Activated CD8-positive, alpha-beta memory T cell treated with anti-CD3 and anti-CD28 coated beads for 24 hours (primary cell): ENCODE measurements around the gene PSME2.
A peak's percentile ranks its signal among the peaks of the same experiment; 100 is the strongest.

ENCODE experiments used
- DNase-seq: peaks from one replicate; pipeline ENCODE4 v3.0.0-alpha.2; 2020

The PSME2 gene

DNA sequence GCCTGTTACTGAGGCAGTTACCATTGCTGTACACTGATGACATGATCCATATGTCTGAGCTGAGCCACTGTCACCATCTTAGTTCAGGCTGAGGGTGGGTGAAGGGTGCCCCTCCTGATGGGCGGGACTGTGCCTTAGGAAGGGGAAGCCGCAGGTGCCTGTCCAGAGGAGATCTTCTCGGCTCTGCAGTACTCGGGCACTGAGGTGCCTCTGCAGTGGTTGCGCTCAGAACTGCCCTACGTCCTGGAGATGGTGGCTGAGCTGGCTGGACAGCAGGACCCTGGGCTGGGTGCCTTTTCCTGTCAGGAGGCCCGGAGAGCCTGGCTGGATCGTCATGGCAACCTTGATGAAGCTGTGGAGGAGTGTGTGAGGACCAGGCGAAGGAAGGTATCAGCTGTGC is 4.6 kb upstream of the PSME2 start:
- no peak for DNase-seq

DNA sequence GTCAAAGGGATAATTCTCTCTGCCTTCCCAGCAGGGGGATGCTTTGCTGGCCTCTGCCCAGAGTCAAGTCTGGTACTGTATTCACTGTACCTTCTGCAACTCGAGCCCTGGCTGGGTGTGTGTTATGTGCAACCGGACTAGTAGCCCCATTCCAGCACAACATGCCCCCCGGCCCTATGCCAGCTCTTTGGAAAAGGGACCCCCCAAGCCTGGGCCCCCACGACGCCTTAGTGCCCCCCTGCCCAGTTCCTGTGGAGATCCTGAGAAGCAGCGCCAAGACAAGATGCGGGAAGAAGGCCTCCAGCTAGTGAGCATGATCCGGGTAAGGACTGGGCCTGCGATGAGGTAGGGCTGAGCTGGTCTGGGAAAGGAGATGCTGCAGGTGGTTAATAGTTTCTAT is 4.2 kb upstream of the PSME2 start:
- DNase-seq: no peak

DNA sequence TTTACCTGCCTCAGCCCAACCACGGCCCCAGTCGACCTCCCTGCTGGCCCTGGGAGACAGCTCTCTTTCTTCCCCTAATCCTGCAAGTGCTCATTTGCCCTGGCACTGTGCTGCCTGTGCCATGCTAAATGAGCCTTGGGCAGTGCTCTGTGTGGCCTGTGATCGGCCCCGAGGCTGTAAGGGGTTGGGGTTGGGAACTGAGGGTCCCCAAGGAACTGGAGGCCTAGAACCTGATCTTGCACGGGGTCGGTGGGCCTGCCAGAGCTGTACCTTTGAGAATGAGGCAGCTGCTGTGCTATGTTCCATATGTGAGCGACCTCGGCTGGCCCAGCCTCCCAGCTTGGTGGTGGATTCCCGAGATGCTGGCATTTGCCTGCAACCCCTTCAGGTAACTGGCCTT is 3.7 kb upstream of the PSME2 start:
- no peak for DNase-seq

DNA sequence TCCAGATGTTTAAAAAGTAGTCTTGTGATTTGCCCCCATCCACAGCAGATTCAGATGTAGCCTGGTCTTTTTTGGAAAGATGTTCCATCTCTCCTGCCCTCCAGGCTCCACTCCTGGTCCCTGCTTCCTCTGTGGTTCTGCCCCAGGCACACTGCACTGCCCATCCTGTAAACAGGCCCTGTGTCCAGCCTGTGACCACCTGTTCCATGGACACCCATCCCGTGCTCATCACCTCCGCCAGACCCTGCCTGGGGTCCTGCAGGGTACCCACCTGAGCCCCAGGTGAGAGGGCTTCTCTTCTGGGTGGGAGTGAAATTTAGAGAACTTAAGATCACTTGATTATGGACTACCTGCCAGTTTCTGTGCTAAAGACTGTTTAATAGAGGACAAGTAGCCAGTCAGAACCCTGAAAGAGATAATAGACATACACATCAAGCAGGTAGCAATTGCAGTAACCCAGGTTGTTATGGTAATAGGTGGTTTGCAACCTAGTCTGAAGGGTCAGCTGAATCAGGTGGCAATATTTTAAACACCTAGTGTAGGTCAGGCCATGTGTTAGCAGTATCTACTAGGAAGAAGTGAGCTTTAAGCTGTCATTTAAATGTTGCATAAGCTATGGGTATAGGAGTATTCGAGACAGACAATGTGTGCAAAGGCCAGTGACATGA is 3.0 kb upstream of the PSME2 start:
- DNase-seq: no peak

DNA sequence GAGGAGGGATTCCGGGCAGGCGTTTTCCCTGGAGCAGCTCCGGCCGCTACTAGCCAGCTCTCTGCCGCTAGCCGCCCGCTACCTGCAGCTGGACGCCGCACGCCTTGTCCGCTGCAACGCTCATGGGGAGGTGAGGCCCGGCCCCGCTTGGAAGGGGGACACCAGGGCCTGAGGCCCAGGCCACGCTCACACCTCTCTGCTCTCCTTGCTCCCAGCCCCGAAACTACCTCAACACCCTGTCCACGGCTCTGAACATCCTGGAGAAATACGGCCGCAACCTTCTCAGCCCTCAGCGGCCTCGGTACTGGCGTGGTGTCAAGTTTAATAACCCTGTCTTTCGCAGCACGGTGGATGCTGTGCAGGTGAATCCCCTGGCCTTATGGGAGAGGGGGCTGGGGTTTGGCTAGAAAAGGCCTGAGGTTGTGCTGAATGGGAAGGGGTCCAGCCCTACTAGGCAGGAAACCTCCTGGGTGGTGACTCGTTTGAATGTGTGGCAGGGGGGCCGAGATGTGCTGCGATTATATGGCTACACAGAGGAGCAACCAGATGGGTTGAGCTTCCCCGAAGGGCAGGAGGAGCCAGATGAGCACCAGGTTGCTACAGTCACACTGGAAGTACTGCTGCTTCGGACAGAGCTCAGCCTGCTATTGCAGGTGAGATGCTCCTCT is 1.5 kb upstream of the PSME2 start:
- DNase-seq: no peak

DNA sequence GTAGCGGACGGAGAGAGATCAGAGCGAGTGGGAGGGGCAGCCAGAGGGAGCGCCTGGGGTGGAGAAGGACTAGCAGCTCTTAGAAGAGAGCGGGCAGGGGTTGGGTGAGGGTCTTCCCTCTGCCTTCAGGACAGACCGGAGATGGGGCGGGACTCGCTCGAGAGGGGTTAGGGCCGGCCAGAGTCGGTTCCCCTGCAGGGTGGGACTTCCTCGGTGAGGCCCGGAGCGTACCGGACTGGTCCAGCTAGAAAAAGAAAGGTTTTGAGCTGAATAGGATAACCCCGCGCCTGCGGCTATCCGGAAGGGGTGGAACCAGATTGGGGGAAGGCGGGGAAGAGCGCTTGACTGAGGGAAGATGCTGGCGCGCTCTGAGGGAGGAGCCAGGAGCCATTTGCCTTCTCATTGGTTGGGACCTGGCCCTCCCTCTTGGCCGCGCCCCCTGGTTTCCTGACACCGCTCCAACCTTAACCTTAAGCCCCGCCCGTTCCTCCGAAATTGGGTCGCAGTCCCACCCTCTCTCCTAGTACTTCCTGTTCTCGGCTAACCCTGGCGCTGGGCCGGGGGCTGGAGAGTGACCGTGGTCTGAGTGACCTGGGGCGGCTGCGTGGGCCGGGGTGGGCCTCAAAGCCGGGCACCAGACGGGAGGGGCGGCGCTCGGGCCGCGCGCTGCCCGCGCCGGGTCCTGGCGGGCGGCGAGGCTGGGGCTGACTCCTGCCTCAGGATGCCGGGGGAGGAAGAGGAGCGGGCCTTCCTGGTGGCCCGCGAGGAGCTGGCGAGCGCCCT is 759 bp upstream of the PSME2 start, which contains the start of gene RNF31:
Gene RNF31 (plus strand): TSS at position 521 of the 783 bp plus-strand sequence. CDS start 201 bp downstream, at position 722.
- DNase-seq: peak; percentile 96

DNA sequence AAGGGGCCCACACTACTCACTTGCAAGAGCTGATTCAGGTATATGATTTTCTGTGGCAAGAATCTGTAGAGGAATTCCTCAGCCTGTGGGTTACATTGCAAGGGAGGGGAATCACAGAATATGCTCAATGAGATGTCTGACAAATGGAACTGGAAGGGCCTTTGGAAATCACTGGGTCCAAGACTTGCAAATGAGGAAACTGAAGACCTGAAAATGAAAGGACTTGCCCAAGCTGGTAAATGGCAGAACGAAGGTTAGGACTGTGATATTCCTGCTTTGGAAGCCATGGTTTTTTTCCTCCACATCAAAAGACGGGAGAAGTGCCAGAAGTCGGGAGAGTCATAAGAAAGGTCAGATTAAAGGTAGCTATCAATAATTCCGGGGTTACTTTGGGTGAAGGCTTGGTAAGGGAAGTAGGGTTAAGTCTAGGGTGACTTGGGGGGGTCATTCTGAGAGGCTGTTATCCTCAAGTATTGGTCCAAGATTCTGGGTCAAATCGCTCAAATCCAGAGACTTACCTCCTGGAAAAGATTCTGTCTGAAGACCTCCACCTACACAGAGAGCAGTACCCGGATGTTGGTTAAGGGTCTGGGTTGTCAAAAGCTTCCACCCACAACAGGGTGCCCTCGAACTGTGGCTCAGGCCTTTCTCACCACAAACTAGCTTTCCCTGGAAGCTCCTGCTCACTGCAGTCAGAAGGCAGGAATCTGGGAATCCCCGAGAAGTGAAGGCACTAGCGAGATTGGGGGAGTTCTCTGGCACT is 539 bp downstream of the PSME2 start:
- no peak for DNase-seq

DNA sequence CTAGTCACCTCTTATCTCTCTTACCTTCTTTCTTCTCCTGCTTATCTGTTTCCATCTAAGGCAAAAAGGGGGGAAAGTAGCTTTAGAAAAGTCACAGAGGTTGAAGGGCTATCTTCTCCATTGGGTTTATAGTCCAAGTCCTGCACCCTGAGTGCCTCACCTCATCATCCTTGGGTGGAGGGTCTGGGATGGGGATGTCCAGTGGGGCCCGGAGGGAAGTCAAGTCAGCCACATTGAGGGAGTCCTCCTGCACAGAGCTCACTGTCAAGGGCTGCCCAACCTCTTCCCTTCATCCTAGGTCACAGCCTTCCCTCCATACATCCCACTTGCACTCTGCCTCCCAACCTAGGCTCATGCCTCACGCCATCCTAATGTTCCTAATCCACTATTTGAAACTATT is 1.2 kb downstream of the PSME2 start:
- no peak for DNase-seq

DNA sequence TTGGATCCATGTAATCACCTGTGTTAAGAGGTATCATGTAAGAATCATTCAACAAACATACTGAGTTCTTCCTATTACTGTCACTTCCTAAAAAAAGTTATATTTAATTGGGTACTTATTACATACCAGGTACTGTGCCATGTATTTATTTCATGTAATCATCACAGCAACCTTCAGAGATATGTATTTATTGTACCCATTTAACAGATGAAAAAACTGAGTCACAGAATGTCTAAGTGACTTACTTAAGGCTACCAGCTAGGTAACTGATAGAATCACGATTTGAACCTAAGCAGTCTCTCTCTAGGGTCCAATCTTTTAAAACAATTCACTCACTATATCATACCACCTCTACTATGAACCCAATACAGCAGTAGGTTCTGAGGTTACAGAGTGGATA is 2.0 kb downstream of the PSME2 start:
- DNase-seq: no peak

DNA sequence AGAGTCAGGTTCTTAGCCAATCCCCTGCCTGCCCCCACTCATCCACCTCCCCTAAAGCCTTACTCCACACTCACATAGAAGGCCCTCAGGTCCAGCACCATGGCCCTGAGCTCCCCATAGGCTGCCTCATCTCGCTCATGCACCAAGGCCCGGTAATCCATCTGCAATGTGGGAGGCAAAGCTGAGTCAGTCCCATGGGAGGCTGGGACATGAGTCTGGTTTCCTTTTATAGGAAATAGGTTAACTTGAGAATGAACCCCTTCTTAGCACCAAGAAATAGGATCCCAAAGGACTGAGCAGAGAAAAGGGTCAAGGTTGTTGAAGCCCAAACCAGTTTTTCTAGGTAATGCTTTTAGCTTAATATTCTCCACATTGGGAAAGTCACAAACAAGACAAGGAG is 2.9 kb downstream of the PSME2 start:
- no peak for DNase-seq

DNA sequence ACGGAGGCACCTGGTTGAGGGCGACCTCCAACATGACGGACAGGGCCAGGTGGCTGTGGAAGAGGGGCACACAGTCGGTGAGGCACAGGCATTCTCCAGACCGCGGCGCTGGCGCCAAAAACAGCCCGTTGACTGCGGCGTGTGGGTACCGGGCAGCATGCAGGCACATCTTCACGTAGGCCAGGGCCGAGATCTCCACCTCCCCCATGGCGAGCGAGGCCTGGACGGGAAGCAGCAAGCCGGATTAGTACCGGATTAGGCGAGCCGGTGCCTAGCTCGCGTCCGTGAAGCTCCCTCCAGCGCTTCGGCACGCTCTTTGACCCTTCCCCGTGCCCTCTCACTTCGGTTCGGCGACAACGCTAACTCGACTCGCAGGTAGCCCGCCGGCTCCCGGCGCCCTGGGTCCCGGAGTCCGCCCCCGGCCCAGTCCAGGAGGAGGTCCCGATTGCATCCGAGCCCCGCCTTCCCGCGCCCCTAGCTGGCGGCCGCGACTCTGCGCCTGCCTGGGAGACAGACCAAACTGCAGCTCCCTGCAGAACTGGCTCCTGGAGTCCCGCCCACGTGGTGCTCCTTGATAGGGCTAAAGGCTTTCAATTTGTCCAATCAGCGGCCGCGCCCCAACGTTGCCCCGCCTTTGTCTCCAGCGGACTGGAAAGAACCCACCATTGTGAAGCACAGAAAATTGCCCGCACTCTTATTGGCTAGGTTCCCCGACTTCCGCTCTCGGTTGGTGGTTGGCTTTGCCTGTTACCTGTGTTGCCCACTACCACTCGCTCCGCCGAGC is 5.1 kb downstream of the PSME2 start, which contains the start of gene EMC9:
Gene EMC9 (minus strand): TSS at position 495 of the 784 bp plus-strand sequence. CDS start 287 bp downstream, at position 208.
- DNase-seq: peak; percentile 99

DNA sequence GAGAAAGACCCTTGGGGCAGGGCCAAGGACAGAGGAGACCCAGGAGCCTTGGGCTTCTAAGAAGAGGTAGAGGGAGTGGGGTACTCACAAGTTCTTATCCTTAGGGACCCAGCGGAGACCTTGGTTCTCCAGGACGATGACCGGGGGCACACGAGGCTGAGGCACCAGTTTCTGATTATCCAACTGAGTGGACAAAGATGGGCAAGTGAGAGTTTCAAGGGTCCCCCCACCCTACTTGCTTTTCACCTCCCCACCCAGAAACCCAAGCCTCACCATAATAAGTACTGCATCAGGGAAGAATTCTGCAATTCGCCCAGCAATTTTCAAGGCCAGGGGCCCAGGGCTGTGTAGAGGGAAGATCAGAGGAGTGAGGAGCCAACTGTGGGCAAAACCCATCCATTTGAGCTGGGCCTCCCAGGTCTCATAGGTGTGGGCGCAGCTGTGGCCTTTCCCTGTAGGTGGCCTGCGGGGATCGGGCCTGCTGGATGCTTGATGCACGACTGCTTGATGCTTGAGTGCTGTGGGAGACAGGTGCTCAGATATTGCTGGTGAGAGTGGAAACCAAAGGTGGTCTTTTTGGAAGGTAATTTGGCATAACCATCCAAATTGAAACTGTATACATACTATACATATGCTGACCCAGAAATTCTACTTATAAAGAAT is 7.0 kb downstream of the PSME2 start:
- no peak for DNase-seq

DNA sequence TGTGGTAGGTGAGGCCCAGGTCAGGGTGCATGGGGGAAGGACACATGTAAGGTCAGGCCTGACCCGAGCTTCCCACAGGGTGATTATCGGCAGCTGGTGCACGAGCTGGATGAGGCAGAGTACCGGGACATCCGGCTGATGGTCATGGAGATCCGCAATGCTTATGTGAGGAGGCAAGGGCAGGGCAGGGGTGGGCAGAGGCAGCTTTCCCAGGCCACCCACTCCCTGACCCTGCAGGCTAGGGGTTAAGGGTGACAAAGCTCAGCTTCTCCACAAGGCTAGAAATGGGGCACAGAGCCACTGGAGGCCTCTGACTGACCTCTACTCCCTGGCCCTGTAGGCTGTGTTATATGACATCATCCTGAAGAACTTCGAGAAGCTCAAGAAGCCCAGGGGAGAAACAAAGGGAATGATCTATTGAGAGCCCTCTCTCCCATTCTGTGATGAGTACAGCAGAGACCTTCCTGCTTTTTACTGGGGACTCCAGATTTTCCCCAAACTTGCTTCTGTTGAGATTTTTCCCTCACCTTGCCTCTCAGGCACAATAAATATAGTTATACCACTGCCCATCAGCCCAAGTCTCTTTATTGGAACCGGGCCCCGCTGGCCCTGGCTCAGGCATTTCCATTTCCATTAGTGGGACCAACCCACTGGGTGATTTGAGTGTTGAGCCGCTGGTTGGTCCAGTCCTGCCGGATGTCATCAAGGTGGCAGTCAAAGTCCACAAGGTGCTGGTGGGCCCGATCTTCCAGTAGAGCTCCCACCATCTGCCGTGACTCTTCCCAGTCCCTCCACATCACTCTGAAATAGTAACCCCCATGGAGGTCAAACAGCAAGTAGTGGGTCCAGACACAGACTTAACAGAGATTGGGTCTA is 7.8 kb downstream of the PSME2 start:
- no peak for DNase-seq

DNA sequence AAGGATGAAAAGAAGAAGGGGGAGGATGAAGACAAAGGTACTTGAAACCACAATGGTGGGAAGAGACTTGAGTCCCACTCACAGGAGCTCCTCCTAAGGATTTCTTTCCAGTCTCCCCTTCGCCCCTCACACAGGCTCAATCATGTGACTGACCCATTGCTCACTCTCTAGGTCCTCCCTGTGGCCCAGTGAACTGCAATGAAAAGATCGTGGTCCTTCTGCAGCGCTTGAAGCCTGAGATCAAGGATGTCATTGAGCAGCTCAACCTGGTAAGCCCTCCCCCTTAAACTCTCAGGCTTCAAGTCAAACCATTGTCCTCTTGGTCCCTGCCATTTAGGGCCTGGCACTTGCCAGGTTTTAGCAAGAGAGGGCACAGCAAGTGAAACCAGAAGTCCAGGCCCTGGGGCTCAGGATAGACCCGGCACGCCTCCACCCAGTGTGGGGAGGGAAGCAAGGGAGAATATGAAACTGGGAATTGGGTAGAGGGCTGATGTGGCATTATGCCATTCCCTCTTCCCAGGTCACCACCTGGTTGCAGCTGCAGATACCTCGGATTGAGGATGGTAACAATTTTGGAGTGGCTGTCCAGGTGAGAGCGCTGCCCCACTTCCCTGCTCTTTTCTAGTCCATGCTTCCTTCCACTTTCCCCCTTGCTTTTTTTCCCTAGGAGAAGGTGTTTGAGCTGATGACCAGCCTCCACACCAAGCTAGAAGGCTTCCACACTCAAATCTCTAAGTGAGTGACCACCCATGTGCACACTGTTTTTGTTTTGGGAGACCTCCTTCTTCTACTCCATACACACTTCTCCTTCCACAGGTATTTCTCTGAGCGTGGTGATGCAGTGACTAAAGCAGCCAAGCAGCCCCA is 8.6 kb downstream of the PSME2 start:
- DNase-seq: no peak

DNA sequence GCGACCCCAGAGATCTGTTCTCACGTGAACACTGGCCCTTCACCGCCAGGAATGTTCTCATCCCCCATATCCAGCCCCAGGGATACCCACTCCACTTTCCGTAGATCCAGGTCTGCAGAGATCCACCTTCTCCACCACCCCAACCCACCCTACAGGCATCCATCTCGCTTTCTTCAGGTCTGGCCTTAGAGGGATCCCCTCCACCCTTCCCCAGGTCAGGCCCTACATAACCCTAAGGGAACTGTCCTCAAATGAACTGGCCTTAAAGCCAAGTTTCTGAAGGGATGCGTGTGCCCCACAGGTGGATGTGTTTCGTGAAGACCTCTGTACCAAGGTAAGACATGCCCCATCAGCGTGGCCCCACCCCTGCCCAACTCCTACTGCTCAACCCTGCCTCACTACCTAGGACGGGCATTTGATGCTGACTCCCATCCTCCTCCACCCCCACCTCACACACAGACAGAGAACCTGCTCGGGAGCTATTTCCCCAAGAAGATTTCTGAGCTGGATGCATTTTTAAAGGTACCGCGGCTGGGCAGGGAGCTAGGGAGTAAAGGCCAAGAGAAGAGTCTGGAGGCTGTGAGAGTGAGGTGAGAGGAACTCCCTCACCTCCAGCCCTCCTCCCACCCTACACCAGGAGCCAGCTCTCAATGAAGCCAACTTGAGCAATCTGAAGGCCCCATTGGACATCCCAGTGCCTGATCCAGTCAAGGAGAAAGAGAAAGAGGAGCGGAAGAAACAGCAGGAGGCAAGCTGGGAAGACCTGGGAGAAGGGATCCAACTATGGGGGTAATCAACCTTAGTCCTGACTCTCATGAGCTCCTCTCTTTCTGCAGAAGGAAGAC is 9.5 kb downstream of the PSME2 start:
- DNase-seq: no peak

DNA sequence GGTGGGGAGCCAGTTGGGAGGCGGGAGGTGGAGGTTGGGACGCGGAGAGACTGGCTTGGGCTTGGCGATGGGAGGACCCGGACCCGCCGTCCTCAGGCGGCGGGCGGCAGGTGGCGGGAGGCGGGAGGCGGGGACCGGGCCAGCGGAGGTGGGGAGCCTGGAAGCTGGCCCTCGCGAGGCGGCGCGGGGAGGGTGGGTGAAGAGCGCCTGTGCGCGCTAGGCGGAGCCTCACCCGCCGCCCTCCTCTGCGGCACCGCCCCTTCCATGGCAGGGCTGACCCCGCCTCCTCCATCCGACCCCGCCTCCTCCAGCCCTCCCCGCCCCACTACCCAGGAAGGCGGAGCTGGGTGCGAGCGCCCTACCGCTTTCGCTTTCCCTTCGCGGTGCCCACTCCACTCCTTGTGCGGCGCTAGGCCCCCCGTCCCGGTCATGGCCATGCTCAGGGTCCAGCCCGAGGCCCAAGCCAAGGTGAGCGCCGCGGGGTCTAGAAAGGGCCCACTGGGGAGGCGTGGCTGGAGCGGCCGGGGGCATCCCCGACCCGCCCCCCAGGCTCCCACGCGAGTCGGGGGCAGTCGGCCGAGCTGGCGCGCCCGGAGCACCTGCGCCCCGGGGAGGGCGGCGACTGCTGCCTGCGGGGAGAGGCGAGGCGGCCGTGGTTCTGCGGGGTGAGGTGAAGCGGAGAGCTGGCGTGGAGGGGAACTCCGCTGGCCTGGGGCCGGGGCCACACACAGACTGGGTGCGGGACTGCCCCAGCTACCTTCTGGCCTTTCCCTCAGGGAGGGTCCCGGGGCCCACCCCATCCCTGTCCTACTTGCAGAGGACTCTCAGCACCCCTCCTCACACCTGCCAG is 10.4 kb downstream of the PSME2 start, which contains the start of gene PSME1:
Gene PSME1 (plus strand): TSS at position 361 of the 850 bp plus-strand sequence. CDS start 69 bp downstream, at position 430.
- peak; percentile 98 for DNase-seq

DNA sequence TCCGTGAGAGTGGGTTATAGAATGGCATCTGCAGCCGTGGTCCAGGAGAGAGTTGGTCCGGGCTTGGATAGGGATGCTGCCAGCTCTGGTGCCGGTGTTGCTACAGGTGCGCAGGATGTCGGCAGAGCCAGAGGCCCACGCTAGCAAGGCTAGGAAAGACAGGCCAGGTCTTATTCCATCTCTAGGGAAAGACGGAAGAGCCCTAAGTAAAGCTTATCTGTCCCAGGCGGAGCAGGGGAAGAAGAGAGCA is 10.9 kb downstream of the PSME2 start:
- DNase-seq: no peak

DNA sequence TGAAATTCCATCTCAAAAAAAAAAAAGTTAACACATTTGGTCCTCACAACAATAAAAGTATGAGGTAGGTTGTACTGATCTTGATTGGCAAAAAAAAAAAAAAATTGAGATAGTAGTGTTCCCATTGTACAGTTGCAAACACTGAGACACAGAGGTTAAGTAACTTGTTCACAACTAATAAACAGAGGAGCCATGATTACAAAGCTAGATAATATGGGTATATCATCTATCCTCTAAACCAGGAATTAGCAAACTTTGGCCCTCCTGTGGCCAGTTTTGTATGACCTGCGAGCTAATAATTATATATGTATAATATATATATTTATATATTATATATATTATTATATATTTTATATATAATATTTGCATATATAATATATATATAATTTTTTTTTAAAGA is 12.7 kb downstream of the PSME2 start:
- no peak for DNase-seq
